H1 (cell line): Measurements from ENCODE around the gene SNX20. TPM values are rescaled to one million over a fixed set of nuclear protein-coding genes. Genes with fewer than 3 reads are reported as not detected.

Source experiments
- CTCF ChIA-PET: fragments of 300-600 bp; sonication (Branson Sonifier 250); formaldehyde crosslinking; loops from one replicate; lab custom pipeline; 2021; ENCODE audit not compliant: partially characterized antibody; lab: Charles Lee
- POLR2A ChIA-PET: fragments of 300-600 bp; sonication (Branson Sonifier 250); formaldehyde crosslinking; loops from one replicate; lab custom pipeline; 2021; ENCODE audit warnings: inconsistent platforms; ENCODE audit not compliant: partially characterized antibody; lab: Charles Lee
- DNase-seq, 2 experiments: peaks; one replicate each; pipeline versions ENCODE4 v3.0.0 to v3.0.0-alpha.2; 2010 to 2022; ENCODE audit warnings: low spot score in 2 of 2, low read depth in 1 of 2, mixed read lengths in 1 of 2
- FAIRE-seq: peaks from 2 replicates; lab custom pipeline; 2011; peaks lifted over from hg19 to GRCh38; lab: Jason Lieb, UNC
- H2AFZ ChIP-seq: 2 replicates; pipeline ENCODE4 v1.8.1; 2012; ENCODE audit warnings: low read length, inconsistent platforms
- H2AK5ac ChIP-seq: 2 replicates; pipeline ENCODE4 v1.6.1; 2013; ENCODE audit warnings: low read depth, low read length
- H2BK120ac ChIP-seq: replicated peaks from 2 replicates; pipeline ENCODE3; 2013; ENCODE audit warnings: low read depth, low read length, inconsistent platforms
- H2BK12ac ChIP-seq: 2 replicates; pipeline ENCODE4 v1.6.1; 2013; ENCODE audit warnings: low read depth, low read length
- H2BK15ac ChIP-seq: 2 replicates; pipeline ENCODE4 v1.6.1; 2013; ENCODE audit warnings: low read length
- H2BK20ac ChIP-seq: 2 replicates; pipeline ENCODE4 v1.6.1; 2013; ENCODE audit warnings: low read length
- H2BK5ac ChIP-seq: 2 replicates; pipeline ENCODE4 v1.6.1; 2013; ENCODE audit warnings: low read depth, low read length
- H3K14ac ChIP-seq: 2 replicates; pipeline ENCODE4 v1.6.1; 2013; ENCODE audit warnings: inconsistent platforms; ENCODE audit not compliant: insufficient read length
- H3K18ac ChIP-seq: 2 replicates; pipeline ENCODE4 v1.6.1; 2013; ENCODE audit warnings: low read length; ENCODE audit errors: extremely low read depth
- H3K23ac ChIP-seq: 2 replicates; pipeline ENCODE4 v1.6.1; 2013; ENCODE audit warnings: inconsistent platforms; ENCODE audit not compliant: insufficient read length
- H3K23me2 ChIP-seq: 2 replicates; pipeline ENCODE4 v1.6.1; 2013; ENCODE audit warnings: low read depth, low read length
- H3K27ac ChIP-seq: 2 replicates; pipeline ENCODE4 v1.6.1; 2011; ENCODE audit warnings: low read depth, low read length, inconsistent platforms
- H3K27me3 ChIP-seq, 4 experiments: replicated peaks in 1 of 4; 1 replicate in 1 of 4; 2 replicates in 3 of 4; pipeline versions ENCODE4 v1.6.1 to v1.8.1; 2011 to 2013; ENCODE audit warnings: low read length in 3 of 4, mild to moderate bottlenecking in 3 of 4, inconsistent platforms in 2 of 4, mixed read lengths in 2 of 4, moderate library complexity in 1 of 4; ENCODE audit not compliant: control insufficient read depth in 3 of 4, insufficient read depth in 3 of 4; ENCODE audit errors: extremely low read depth in 1 of 4
- H3K36me3 ChIP-seq, 4 experiments: 2 replicates each; pipeline versions ENCODE4 v1.6.1 to v1.8.1; 2011 to 2013; ENCODE audit warnings: mild to moderate bottlenecking in 4 of 4, low read length in 3 of 4, moderate library complexity in 2 of 4, control low read depth in 1 of 4, inconsistent platforms in 1 of 4; ENCODE audit not compliant: insufficient read depth in 4 of 4, control insufficient read depth in 2 of 4
- H3K4ac ChIP-seq: replicated peaks from 2 replicates; pipeline ENCODE3; 2013; ENCODE audit warnings: low read length, low read depth, mixed read lengths, inconsistent platforms; ENCODE audit not compliant: insufficient read length
- H3K4me1 ChIP-seq, 4 experiments: replicated peaks in 1 of 4; 1 replicate in 1 of 4; 2 replicates in 3 of 4; pipeline versions ENCODE4 v1.6.1 to v1.8.1; 2011 to 2013; ENCODE audit warnings: low read length in 3 of 4, inconsistent platforms in 2 of 4, mixed read lengths in 1 of 4; ENCODE audit not compliant: insufficient read depth in 4 of 4, control insufficient read depth in 3 of 4
- H3K4me2 ChIP-seq, 2 experiments: 2 replicates each; pipeline versions ENCODE4 v1.6.1 to v1.8.1; 2011 to 2013; ENCODE audit warnings: low read depth in 2 of 2, low read length in 2 of 2, control low read depth in 1 of 2, inconsistent platforms in 1 of 2, mild to moderate bottlenecking in 1 of 2; ENCODE audit not compliant: insufficient read depth in 1 of 2
- H3K4me3 ChIP-seq, 4 experiments: fragments of 200-600, 300-600 bp in 1 of 4; sonication (generic), shearing (Covaris generic), sonication (Bioruptor Twin) in 1 of 4; 2 replicates each; pipeline versions ENCODE4 v1.5.1 to v1.8.1; 2011 to 2016; ENCODE audit warnings: low read length in 4 of 4, low read depth in 3 of 4, control low read depth in 2 of 4, inconsistent platforms in 2 of 4, mild to moderate bottlenecking in 2 of 4, mixed read lengths in 1 of 4, moderate library complexity in 1 of 4; ENCODE audit not compliant: insufficient read depth in 2 of 4; ENCODE audit errors: extremely low read depth in 1 of 4
- H3K56ac ChIP-seq: replicated peaks from 2 replicates; pipeline ENCODE3; 2013; ENCODE audit warnings: low read depth, mild to moderate bottlenecking, mixed read lengths, low read length, inconsistent platforms; ENCODE audit not compliant: insufficient read length
- H3K79me1 ChIP-seq: 2 replicates; pipeline ENCODE4 v1.6.1; 2013; ENCODE audit warnings: low read depth, low read length, control low read depth
- H3K79me2 ChIP-seq, 2 experiments: 2 replicates each; pipeline versions ENCODE4 v1.6.1 to v1.8.1; 2012 to 2013; ENCODE audit warnings: low read length in 2 of 2, mild to moderate bottlenecking in 2 of 2, inconsistent platforms in 1 of 2; ENCODE audit not compliant: insufficient read depth in 2 of 2, control insufficient read depth in 1 of 2
- H3K9ac ChIP-seq, 4 experiments: replicated peaks in 1 of 4; 1 replicate in 1 of 4; 2 replicates in 3 of 4; pipeline versions ENCODE4 v1.6.1 to v1.8.1; 2011 to 2013; ENCODE audit warnings: low read depth in 3 of 4, low read length in 3 of 4, control low read depth in 2 of 4, mild to moderate bottlenecking in 2 of 4, moderate library complexity in 2 of 4, inconsistent platforms in 1 of 4; ENCODE audit errors: extremely low read depth in 1 of 4
- H3K9me3 ChIP-seq, 2 experiments: 2 replicates each; pipeline versions ENCODE4 v1.6.1 to v1.8.1; 2012 to 2013; ENCODE audit warnings: mild to moderate bottlenecking in 2 of 2, moderate library complexity in 2 of 2, control low read depth in 1 of 2, inconsistent platforms in 1 of 2, low read depth in 1 of 2, low read length in 1 of 2, mixed read lengths in 1 of 2; ENCODE audit not compliant: insufficient read depth in 2 of 2
- H4K20me1 ChIP-seq, 2 experiments: replicated peaks in 1 of 2; 2 replicates each; pipeline versions ENCODE3 to v1.8.1; 2011 to 2013; ENCODE audit warnings: inconsistent platforms in 2 of 2, low read length in 2 of 2, mild to moderate bottlenecking in 1 of 2; ENCODE audit not compliant: insufficient read depth in 2 of 2, control insufficient read depth in 1 of 2
- H4K5ac ChIP-seq: 2 replicates; pipeline ENCODE4 v1.6.1; 2013; ENCODE audit warnings: low read length, low read depth, mixed read lengths, inconsistent platforms; ENCODE audit not compliant: insufficient read length
- H4K8ac ChIP-seq: 2 replicates; pipeline ENCODE4 v1.8.0; 2013; ENCODE audit warnings: mild to moderate bottlenecking, moderate library complexity, low read length, inconsistent platforms; ENCODE audit not compliant: insufficient read depth; ENCODE audit errors: extremely low read depth
- H4K91ac ChIP-seq: replicated peaks from 2 replicates; pipeline ENCODE3; 2013; ENCODE audit warnings: low read length, mixed read lengths, inconsistent platforms; ENCODE audit not compliant: insufficient read length
- ATF3 ChIP-seq: IDR thresholded peaks from 2 replicates; pipeline ENCODE4 v1.6.1; 2011; ENCODE audit warnings: low read depth, mild to moderate bottlenecking, low read length; ENCODE audit not compliant: insufficient read depth
- CTBP2 ChIP-seq: IDR thresholded peaks from 2 replicates; pipeline ENCODE4 v1.7.0; 2011; ENCODE audit warnings: borderline replicate concordance, mild to moderate bottlenecking, moderate library complexity, mixed read lengths, low read length; ENCODE audit not compliant: insufficient read depth, insufficient read length
- GTF2F1 ChIP-seq: IDR thresholded peaks from 2 replicates; pipeline ENCODE4 v1.6.1; 2012; ENCODE audit warnings: low read depth, low read length, improper control_type of control experiment, borderline replicate concordance
- SIX5 ChIP-seq: IDR thresholded peaks from 2 replicates; pipeline ENCODE4 v1.6.1; 2011; ENCODE audit warnings: mild to moderate bottlenecking, low read depth, low read length
- YY1 ChIP-seq: IDR thresholded peaks from 2 replicates; pipeline ENCODE4 v1.6.1; 2011; ENCODE audit warnings: low read depth, mild to moderate bottlenecking, low read length
- WGBS, 2 experiments: shearing (Covaris generic) in 1 of 2; methylation state at CpG; one replicate each; pipeline versions ENCODE4 v1.1.6 to v1.1.7; 2013 to 2015; ENCODE audit warnings: low lambda C conversion rate in 2 of 2, mixed read lengths in 2 of 2, inconsistent platforms in 1 of 2, low coverage in 1 of 2, missing lambda C conversion rate in 1 of 2; ENCODE audit not compliant: insufficient replicate concordance in 2 of 2, insufficient coverage in 1 of 2, insufficient read length in 1 of 2; ENCODE audit errors: extremely low coverage in 1 of 2, missing lambda C conversion rate in 1 of 2; 5-methylcytosine and 5-hydroxymethylcytosine counted together
- polyA plus RNA-seq, 7 experiments: library from polyadenylated mRNA; depleted of rRNA in 3 of 7; stranded (reverse) in 5 of 7; unstranded in 2 of 7; fragments of >200 nt in 5 of 7; fragments of 200-250 nt in 2 of 7; gene quantifications; 1 replicate in 5 of 7; 2 replicates in 1 of 7; 4 replicates in 1 of 7; pipeline versions ENCODE4 v1.2.1 to v1.2.3, GENCODE V29; 2011 to 2013; ENCODE audit warnings: missing spikeins in 2 of 7, mixed read lengths in 2 of 7
- total RNA-seq: library from RNA; stranded (reverse); fragmentation: NEBNext Ultra II Directional; extraction: Animal tissue kit (Norgen Biotek cat#: 25700); gene quantifications from 2 replicates; pipeline ENCODE4 v1.2.1, GENCODE V29; 2021
- TF ChIP-seq, protein P1 (sequence below), 3 experiments: IDR thresholded peaks; 1 replicate in 2 of 3; 2 replicates in 1 of 3; pipeline versions ENCODE4 v1.5.1 to v1.6.1; 2011; ENCODE audit warnings: low read length in 3 of 3, mild to moderate bottlenecking in 3 of 3, inconsistent platforms in 2 of 3, low read depth in 1 of 3, moderate library complexity in 1 of 3; ENCODE audit not compliant: insufficient read depth in 1 of 3; ENCODE audit errors: control extremely low read depth in 1 of 3

SNX20 gene
- total and polyA plus RNA-seq, 2 of the 8 experiments (the other 6 are each of a cell fraction or from before 2014, with no cell fraction given), result not detected

- no peak for FAIRE-seq
- Histone ChIP-seq H2BK12ac (peak overlapping the region; percentile 68; the same call in 1 of the 2 replicates), H3K23ac (no peak overlapping the region), H2AK5ac (no peak overlapping the region), H3K4ac (no peak overlapping the region), H4K5ac (no peak overlapping the region), H4K20me1 (no peaks in the 10 kb centered on the region), H2AFZ (peak overlapping the region; percentile 84; the same call in 1 of the 2 replicates), H3K79me1 (no peaks in the 10 kb centered on the region), H3K36me3 (no peaks in the 10 kb centered on the region), H2BK15ac (no peak overlapping the region), H3K56ac (no peak overlapping the region), H3K4me3 (no peak overlapping the region), H3K23me2 (no peaks in the 10 kb centered on the region), H3K4me2 (no peak overlapping the region), H3K79me2 (no peaks in the 10 kb centered on the region), H2BK20ac (no peak overlapping the region), H2BK120ac (no peak overlapping the region), H4K91ac (peak overlapping the region; percentile 22), H3K9ac (no peak overlapping the region), H2BK5ac (no peak overlapping the region), H3K9me3 (peaks cover 3 to 9% of the 10 kb centered on the region in 2 experiments), H4K8ac (no peak overlapping the region), H3K14ac (no peak overlapping the region), H3K18ac (no peak overlapping the region), H3K27ac (no peak overlapping the region), H3K27me3 (0 out of 7 replicates have a peak, but pooled peaks cover 0 to 3% (median 0%) of the 10 kb centered on the region in 4 experiments), H3K4me1 (peaks cover 0 to 2% (median 0%) of the 10 kb centered on the region in 4 experiments; a peak in 1 of 7 replicates)
- DNase-seq, result no peak
- ChIA-PET POLR2A (no interaction called here), CTCF (interaction anchor here (0.6 to 21.1 kb wide), 46 partner anchors 8 to 383 kb away, joined by 3 to 279 read pairs (median 6); partner anchors contain the start of genes CYLD and SNX20)
- TF ChIP-seq, protein P1, sequence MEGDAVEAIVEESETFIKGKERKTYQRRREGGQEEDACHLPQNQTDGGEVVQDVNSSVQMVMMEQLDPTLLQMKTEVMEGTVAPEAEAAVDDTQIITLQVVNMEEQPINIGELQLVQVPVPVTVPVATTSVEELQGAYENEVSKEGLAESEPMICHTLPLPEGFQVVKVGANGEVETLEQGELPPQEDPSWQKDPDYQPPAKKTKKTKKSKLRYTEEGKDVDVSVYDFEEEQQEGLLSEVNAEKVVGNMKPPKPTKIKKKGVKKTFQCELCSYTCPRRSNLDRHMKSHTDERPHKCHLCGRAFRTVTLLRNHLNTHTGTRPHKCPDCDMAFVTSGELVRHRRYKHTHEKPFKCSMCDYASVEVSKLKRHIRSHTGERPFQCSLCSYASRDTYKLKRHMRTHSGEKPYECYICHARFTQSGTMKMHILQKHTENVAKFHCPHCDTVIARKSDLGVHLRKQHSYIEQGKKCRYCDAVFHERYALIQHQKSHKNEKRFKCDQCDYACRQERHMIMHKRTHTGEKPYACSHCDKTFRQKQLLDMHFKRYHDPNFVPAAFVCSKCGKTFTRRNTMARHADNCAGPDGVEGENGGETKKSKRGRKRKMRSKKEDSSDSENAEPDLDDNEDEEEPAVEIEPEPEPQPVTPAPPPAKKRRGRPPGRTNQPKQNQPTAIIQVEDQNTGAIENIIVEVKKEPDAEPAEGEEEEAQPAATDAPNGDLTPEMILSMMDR (IDR thresholded peaks at IDR 0.05; ENCODE audit: control extremely low read depth in 1 of 3, insufficient read depth in 1 of 3, low read depth in 1 of 3, low read length in 3 of 3), result peak in 1 of 3 experiments; percentile 28; a peak in 2 of 4 replicates
- no peak for TF ChIP-seq YY1
- no peak for TF ChIP-seq CTBP2
- no peak for TF ChIP-seq SIX5
- no peak for TF ChIP-seq GTF2F1
- TF ChIP-seq ATF3, result no peak
- 84% methylated on average over 9 of the region's 9 CpGs; no CpG with 5 or more reads in 1 of the 2 experiments for WGBS, 2 experiments
These were observed 14.2 kb downstream of the SNX20 start for GRCh38 chr16:50666658-50667496.
